Keratinocyte (primary cell): ENCODE measurements around the gene TAOK1. TPM values are rescaled to one million over a fixed set of nuclear protein-coding genes. Genes with fewer than 3 reads are reported as not detected.

Source experiments
- DNase-seq: peaks from one replicate; pipeline ENCODE4 v3.0.0-alpha.2; 2011; ENCODE audit warnings: low read depth, missing footprints, low spot score
- FAIRE-seq: peaks from 2 replicates; lab custom pipeline; 2011; peaks lifted over from hg19 to GRCh38; lab: Jason Lieb, UNC
- H2AFZ ChIP-seq: 2 replicates; pipeline ENCODE4 v1.6.0; 2012; ENCODE audit warnings: low read length, control low read depth, inconsistent platforms; ENCODE audit not compliant: control insufficient read depth
- H3K27ac ChIP-seq: 2 replicates; pipeline ENCODE4 v1.5.1; 2011; ENCODE audit warnings: low read length; ENCODE audit not compliant: control insufficient read depth, insufficient read depth
- H3K27me3 ChIP-seq: 3 replicates; pipeline ENCODE4 v1.6.0; 2011; ENCODE audit warnings: low read length; ENCODE audit not compliant: control insufficient read depth, insufficient read depth; ENCODE audit errors: extremely low read depth
- H3K36me3 ChIP-seq, 2 experiments: 2 replicates in 1 of 2; 3 replicates in 1 of 2; pipeline ENCODE4 v1.5.1; 2011; ENCODE audit warnings: low read length in 2 of 2, mild to moderate bottlenecking in 1 of 2; ENCODE audit not compliant: control insufficient read depth in 2 of 2, insufficient read depth in 2 of 2; ENCODE audit errors: extremely low read depth in 1 of 2
- H3K4me1 ChIP-seq: 3 replicates; pipeline ENCODE4 v1.5.1; 2011; ENCODE audit warnings: low read length; ENCODE audit not compliant: control insufficient read depth, insufficient read depth; ENCODE audit errors: extremely low read depth
- H3K4me2 ChIP-seq: 3 replicates; pipeline ENCODE4 v1.6.0; 2011; ENCODE audit warnings: low read depth, low read length; ENCODE audit not compliant: control insufficient read depth, insufficient read depth; ENCODE audit errors: extremely low read depth
- H3K4me3 ChIP-seq, 3 experiments: fragments of 200-600 bp in 1 of 3; sonication (generic) in 1 of 3; 2 replicates in 2 of 3; 3 replicates in 1 of 3; pipeline ENCODE4 v1.5.1; 2011 to 2016; ENCODE audit warnings: low read length in 3 of 3, mild to moderate bottlenecking in 3 of 3, control low read depth in 2 of 3, inconsistent platforms in 1 of 3, low read depth in 1 of 3, mixed read lengths in 1 of 3, mixed run types in 1 of 3, moderate library complexity in 1 of 3; ENCODE audit not compliant: control insufficient read depth in 2 of 3, insufficient read depth in 2 of 3; ENCODE audit errors: extremely low read depth in 1 of 3
- H3K79me2 ChIP-seq: 2 replicates; pipeline ENCODE4 v1.6.0; 2012; ENCODE audit warnings: low read length; ENCODE audit not compliant: control insufficient read depth, insufficient read depth
- H3K9ac ChIP-seq: 3 replicates; pipeline ENCODE4 v1.6.0; 2011; ENCODE audit warnings: low read length; ENCODE audit not compliant: control insufficient read depth, insufficient read depth; ENCODE audit errors: extremely low read depth
- H3K9me1 ChIP-seq: 3 replicates; pipeline ENCODE4 v1.6.0; 2011; ENCODE audit warnings: low read length; ENCODE audit not compliant: control insufficient read depth, insufficient read depth; ENCODE audit errors: extremely low read depth
- H3K9me3 ChIP-seq: 2 replicates; pipeline ENCODE4 v1.5.1; 2012; ENCODE audit warnings: low read depth, low read length; ENCODE audit not compliant: control insufficient read depth
- H4K20me1 ChIP-seq: 3 replicates; pipeline ENCODE4 v1.6.0; 2011; ENCODE audit warnings: low read length; ENCODE audit not compliant: control insufficient read depth, insufficient read depth; ENCODE audit errors: extremely low read depth
- EZH2 ChIP-seq: IDR thresholded peaks from one replicate; pipeline ENCODE4 v1.6.1; 2012; ENCODE audit warnings: inconsistent platforms, mild to moderate bottlenecking, low read length, moderate library complexity
- dilution Hi-C: fragments of 300-500 bp; cut with MboI; formaldehyde crosslinking; loops from one replicate; pipeline ENCODE4 v1.7.0; 2020; ENCODE audit warnings: low sequenced_read_pairs; ENCODE audit not compliant: extremely low pct_ligation_motif_present
- polyA plus RNA-seq, 5 experiments: library from polyadenylated mRNA; depleted of rRNA in 3 of 5; stranded (reverse) in 3 of 5; stranded (forward) in 1 of 5; unstranded in 1 of 5; fragments of >200 nt; gene quantifications; 1 replicate in 1 of 5; 2 replicates in 3 of 5; 3 replicates in 1 of 5; pipeline versions ENCODE4 v1.2.1 to v1.2.3, GENCODE V29; 2011 to 2012; ENCODE audit warnings: missing spikeins in 2 of 5, low read depth in 1 of 5, low replicate concordance in 1 of 5
- TF ChIP-seq, protein P1 (sequence below), 3 experiments: IDR thresholded peaks in 1 of 3; conservative IDR thresholded peaks in 1 of 3; optimal IDR thresholded peaks in 1 of 3; 2 replicates in 2 of 3; 3 replicates in 1 of 3; pipeline versions ENCODE3 to v1.5.1; 2011; ENCODE audit warnings: low read length in 3 of 3, mild to moderate bottlenecking in 3 of 3, moderate library complexity in 2 of 3, control low read depth in 1 of 3, inconsistent platforms in 1 of 3; ENCODE audit not compliant: insufficient read depth in 2 of 3; ENCODE audit errors: extremely low read depth in 1 of 3

TAOK1 gene
- polyA plus RNA-seq, 1 donor (not counting 4 experiments of a cell fraction or from before 2014, with no cell fraction given) = 26.7 TPM

DNA sequence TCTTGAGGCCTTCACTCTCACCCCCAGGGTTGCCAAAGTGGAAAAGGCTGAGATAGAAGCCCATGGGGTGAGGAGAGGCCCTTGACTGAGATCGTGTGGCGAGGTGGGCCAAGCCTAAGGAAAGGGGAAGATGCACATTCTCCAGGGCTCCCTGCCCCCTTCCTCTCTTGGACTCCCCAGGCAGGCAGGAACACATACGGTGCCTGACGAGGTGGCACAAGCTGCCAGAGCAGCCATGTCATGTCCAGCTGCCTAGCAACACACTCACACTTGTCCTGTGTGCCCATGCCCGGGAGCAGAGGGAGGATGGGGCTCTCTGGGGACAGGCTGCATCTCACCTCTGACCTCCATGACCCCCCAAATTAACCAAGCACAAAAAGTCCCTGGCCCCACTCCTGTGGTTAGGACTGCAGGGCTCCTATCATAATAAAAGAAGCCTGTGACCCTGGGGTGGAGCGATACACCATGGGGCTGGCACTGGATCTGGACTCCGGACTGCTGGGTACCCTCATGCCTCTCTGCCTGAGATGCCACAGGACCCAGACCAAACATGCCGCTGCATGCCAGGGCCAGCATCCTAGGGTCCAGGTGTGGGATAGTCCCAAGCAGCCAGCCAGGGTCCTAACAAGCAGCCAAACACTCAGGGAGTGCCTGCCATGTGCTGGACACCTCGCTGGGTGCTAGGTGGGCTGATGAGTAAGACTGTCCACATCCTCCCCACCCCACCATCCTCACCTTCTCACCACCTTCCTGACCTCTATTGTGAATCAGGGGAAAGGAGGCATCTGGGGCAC is 196.7 kb downstream of the TAOK1 start:
- Histone ChIP-seq H3K9ac (peak overlapping the region; percentile 3), H3K27ac (no peak overlapping the region), H3K4me1 (peaks cover 85% of the 10 kb centered on the region), H3K9me1 (peaks cover 22% of the 10 kb centered on the region), H2AFZ (no peak overlapping the region), H3K79me2 (peaks cover 64% of the 10 kb centered on the region), H3K27me3 (no peaks in the 10 kb centered on the region), H3K4me3 (no peak overlapping the region), H3K4me2 (peak overlapping the region; percentile 97), H3K36me3 (peaks cover 12 to 18% of the 10 kb centered on the region in 2 experiments), H4K20me1 (peaks cover 28% of the 10 kb centered on the region), H3K9me3 (no peaks in the 10 kb centered on the region)
- DNase-seq (no peak), FAIRE-seq (peak; percentile 29)
- dilution Hi-C loops = no loop called here
- TF ChIP-seq, protein P1, sequence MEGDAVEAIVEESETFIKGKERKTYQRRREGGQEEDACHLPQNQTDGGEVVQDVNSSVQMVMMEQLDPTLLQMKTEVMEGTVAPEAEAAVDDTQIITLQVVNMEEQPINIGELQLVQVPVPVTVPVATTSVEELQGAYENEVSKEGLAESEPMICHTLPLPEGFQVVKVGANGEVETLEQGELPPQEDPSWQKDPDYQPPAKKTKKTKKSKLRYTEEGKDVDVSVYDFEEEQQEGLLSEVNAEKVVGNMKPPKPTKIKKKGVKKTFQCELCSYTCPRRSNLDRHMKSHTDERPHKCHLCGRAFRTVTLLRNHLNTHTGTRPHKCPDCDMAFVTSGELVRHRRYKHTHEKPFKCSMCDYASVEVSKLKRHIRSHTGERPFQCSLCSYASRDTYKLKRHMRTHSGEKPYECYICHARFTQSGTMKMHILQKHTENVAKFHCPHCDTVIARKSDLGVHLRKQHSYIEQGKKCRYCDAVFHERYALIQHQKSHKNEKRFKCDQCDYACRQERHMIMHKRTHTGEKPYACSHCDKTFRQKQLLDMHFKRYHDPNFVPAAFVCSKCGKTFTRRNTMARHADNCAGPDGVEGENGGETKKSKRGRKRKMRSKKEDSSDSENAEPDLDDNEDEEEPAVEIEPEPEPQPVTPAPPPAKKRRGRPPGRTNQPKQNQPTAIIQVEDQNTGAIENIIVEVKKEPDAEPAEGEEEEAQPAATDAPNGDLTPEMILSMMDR (optimal IDR thresholded peaks at IDR 0.05 in 1 of 3, IDR thresholded peaks at IDR 0.05 in 1 of 3, conservative IDR thresholded peaks at IDR 0.05 in 1 of 3; ENCODE audit: extremely low read depth in 1 of 3, insufficient read depth in 2 of 3, low read length in 3 of 3) = no peak
- TF ChIP-seq EZH2 = no peak

DNA sequence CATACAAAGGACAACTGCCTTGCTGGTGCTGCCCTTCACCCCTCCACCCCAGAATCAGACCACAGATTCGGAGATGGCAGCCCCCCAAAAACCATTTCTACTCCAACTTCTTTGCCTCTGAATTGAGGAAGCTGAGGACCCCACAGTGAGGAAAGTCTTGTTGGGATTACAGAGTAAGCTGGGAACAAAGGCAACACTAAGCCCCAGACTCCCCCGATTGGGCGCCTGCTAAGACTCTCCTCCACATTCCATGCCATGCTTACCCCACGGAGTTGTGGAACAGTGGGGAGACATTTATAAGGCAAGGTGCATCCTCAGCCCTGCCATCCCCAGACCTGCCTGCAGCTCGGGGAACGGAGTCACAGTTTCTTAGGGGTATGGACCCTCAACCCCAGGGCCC is 197.4 kb downstream of the TAOK1 start:
- Histone ChIP-seq H4K20me1 (peaks cover 28% of the 10 kb centered on the region), H2AFZ (no peak overlapping the region), H3K4me3 (peak overlapping the region; percentile 81 to 92 (median 85)), H3K9ac (peak overlapping the region; percentile 78), H3K9me3 (no peaks in the 10 kb centered on the region), H3K36me3 (peaks cover 6 to 11% of the 10 kb centered on the region in 2 experiments), H3K79me2 (peaks cover 59% of the 10 kb centered on the region), H3K9me1 (peaks cover 17% of the 10 kb centered on the region), H3K27me3 (no peaks in the 10 kb centered on the region), H3K27ac (peak overlapping the region; percentile 64), H3K4me1 (peaks cover 85% of the 10 kb centered on the region), H3K4me2 (peak overlapping the region; percentile 97)
- TF ChIP-seq, protein P1 (optimal IDR thresholded peaks at IDR 0.05 in 1 of 3, IDR thresholded peaks at IDR 0.05 in 1 of 3, conservative IDR thresholded peaks at IDR 0.05 in 1 of 3; ENCODE audit: extremely low read depth in 1 of 3, insufficient read depth in 2 of 3, low read length in 3 of 3) = no peak
- TF ChIP-seq EZH2 = no peak
- dilution Hi-C loops = no loop called here
- FAIRE-seq = no peak
- DNase-seq = no peak
